Keratinocyte (primary cell): ENCODE results near the gene AGPAT2. TPM values are rescaled to one million over a fixed set of nuclear protein-coding genes. Genes with fewer than 3 reads are reported as not detected.

ENCODE experiments used
- DNase-seq: peaks from one replicate; pipeline ENCODE4 v3.0.0-alpha.2; 2011; ENCODE audit warnings: low read depth, missing footprints, low spot score
- FAIRE-seq: peaks from 2 replicates; lab custom pipeline; 2011; peaks lifted over from hg19 to GRCh38; lab: Jason Lieb, UNC
- H2AFZ ChIP-seq: 2 replicates; pipeline ENCODE4 v1.6.0; 2012; ENCODE audit warnings: low read length, control low read depth, inconsistent platforms; ENCODE audit not compliant: control insufficient read depth
- H3K27ac ChIP-seq: 2 replicates; pipeline ENCODE4 v1.5.1; 2011; ENCODE audit warnings: low read length; ENCODE audit not compliant: control insufficient read depth, insufficient read depth
- H3K27me3 ChIP-seq: 3 replicates; pipeline ENCODE4 v1.6.0; 2011; ENCODE audit warnings: low read length; ENCODE audit not compliant: control insufficient read depth, insufficient read depth; ENCODE audit errors: extremely low read depth
- H3K36me3 ChIP-seq, 2 experiments: 2 replicates in 1 of 2; 3 replicates in 1 of 2; pipeline ENCODE4 v1.5.1; 2011; ENCODE audit warnings: low read length in 2 of 2, mild to moderate bottlenecking in 1 of 2; ENCODE audit not compliant: control insufficient read depth in 2 of 2, insufficient read depth in 2 of 2; ENCODE audit errors: extremely low read depth in 1 of 2
- H3K4me1 ChIP-seq: 3 replicates; pipeline ENCODE4 v1.5.1; 2011; ENCODE audit warnings: low read length; ENCODE audit not compliant: control insufficient read depth, insufficient read depth; ENCODE audit errors: extremely low read depth
- H3K4me2 ChIP-seq: 3 replicates; pipeline ENCODE4 v1.6.0; 2011; ENCODE audit warnings: low read depth, low read length; ENCODE audit not compliant: control insufficient read depth, insufficient read depth; ENCODE audit errors: extremely low read depth
- H3K4me3 ChIP-seq, 3 experiments: fragments of 200-600 bp in 1 of 3; sonication (generic) in 1 of 3; 2 replicates in 2 of 3; 3 replicates in 1 of 3; pipeline ENCODE4 v1.5.1; 2011 to 2016; ENCODE audit warnings: low read length in 3 of 3, mild to moderate bottlenecking in 3 of 3, control low read depth in 2 of 3, inconsistent platforms in 1 of 3, low read depth in 1 of 3, mixed read lengths in 1 of 3, mixed run types in 1 of 3, moderate library complexity in 1 of 3; ENCODE audit not compliant: control insufficient read depth in 2 of 3, insufficient read depth in 2 of 3; ENCODE audit errors: extremely low read depth in 1 of 3
- H3K79me2 ChIP-seq: 2 replicates; pipeline ENCODE4 v1.6.0; 2012; ENCODE audit warnings: low read length; ENCODE audit not compliant: control insufficient read depth, insufficient read depth
- H3K9ac ChIP-seq: 3 replicates; pipeline ENCODE4 v1.6.0; 2011; ENCODE audit warnings: low read length; ENCODE audit not compliant: control insufficient read depth, insufficient read depth; ENCODE audit errors: extremely low read depth
- H3K9me1 ChIP-seq: 3 replicates; pipeline ENCODE4 v1.6.0; 2011; ENCODE audit warnings: low read length; ENCODE audit not compliant: control insufficient read depth, insufficient read depth; ENCODE audit errors: extremely low read depth
- H3K9me3 ChIP-seq: 2 replicates; pipeline ENCODE4 v1.5.1; 2012; ENCODE audit warnings: low read depth, low read length; ENCODE audit not compliant: control insufficient read depth
- H4K20me1 ChIP-seq: 3 replicates; pipeline ENCODE4 v1.6.0; 2011; ENCODE audit warnings: low read length; ENCODE audit not compliant: control insufficient read depth, insufficient read depth; ENCODE audit errors: extremely low read depth
- EZH2 ChIP-seq: IDR thresholded peaks from one replicate; pipeline ENCODE4 v1.6.1; 2012; ENCODE audit warnings: inconsistent platforms, mild to moderate bottlenecking, low read length, moderate library complexity
- dilution Hi-C: fragments of 300-500 bp; cut with MboI; formaldehyde crosslinking; loops from one replicate; pipeline ENCODE4 v1.7.0; 2020; ENCODE audit warnings: low sequenced_read_pairs; ENCODE audit not compliant: extremely low pct_ligation_motif_present
- polyA plus RNA-seq, 5 experiments: library from polyadenylated mRNA; depleted of rRNA in 3 of 5; stranded (reverse) in 3 of 5; stranded (forward) in 1 of 5; unstranded in 1 of 5; fragments of >200 nt; gene quantifications; 1 replicate in 1 of 5; 2 replicates in 3 of 5; 3 replicates in 1 of 5; pipeline versions ENCODE4 v1.2.1 to v1.2.3, GENCODE V29; 2011 to 2012; ENCODE audit warnings: missing spikeins in 2 of 5, low read depth in 1 of 5, low replicate concordance in 1 of 5
- TF ChIP-seq, protein P1 (sequence below), 3 experiments: IDR thresholded peaks in 1 of 3; conservative IDR thresholded peaks in 1 of 3; optimal IDR thresholded peaks in 1 of 3; 2 replicates in 2 of 3; 3 replicates in 1 of 3; pipeline versions ENCODE3 to v1.5.1; 2011; ENCODE audit warnings: low read length in 3 of 3, mild to moderate bottlenecking in 3 of 3, moderate library complexity in 2 of 3, control low read depth in 1 of 3, inconsistent platforms in 1 of 3; ENCODE audit not compliant: insufficient read depth in 2 of 3; ENCODE audit errors: extremely low read depth in 1 of 3

Gene AGPAT2
- polyA plus RNA-seq, 1 donor (not counting 4 experiments of a cell fraction or from before 2014, with no cell fraction given), result 26.5 TPM

DNA sequence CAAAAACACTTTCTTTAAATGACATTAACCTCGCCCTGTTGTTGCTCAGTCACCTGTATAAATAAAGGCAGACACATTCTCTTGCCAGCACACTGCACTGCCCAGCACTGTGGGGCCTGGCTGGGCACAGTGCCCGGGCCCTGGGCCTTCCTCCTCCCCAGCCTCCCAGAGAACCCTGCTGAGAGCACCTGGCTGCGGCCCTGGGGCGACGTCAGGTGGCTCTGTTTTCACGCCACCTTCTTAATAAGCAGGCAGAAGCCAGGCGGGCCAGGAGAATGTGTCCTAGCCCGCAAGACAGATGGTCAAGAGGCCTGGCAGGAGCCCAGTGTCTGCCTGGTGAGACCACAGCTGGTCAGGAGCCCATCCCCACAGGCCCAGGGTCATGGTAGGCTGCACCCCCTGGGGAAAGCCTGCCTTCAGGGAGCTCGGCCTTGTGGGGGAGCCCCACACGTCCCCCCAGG lies 8.2 kb upstream of the AGPAT2 start:
- Histone ChIP-seq H3K4me2 (no peak overlapping the region), H3K27ac (no peak overlapping the region), H3K9ac (no peak overlapping the region), H3K4me3 (no peak overlapping the region), H4K20me1 (peaks cover 5% of the 10 kb centered on the region), H3K4me1 (peaks cover 17% of the 10 kb centered on the region), H2AFZ (no peak overlapping the region), H3K79me2 (no peaks in the 10 kb centered on the region), H3K9me3 (no peaks in the 10 kb centered on the region), H3K9me1 (no peaks in the 10 kb centered on the region), H3K27me3 (peaks cover 14% of the 10 kb centered on the region), H3K36me3 (no peaks in the 10 kb centered on the region)
- FAIRE-seq, result no peak
- DNase-seq, result no peak
- TF ChIP-seq, protein P1, sequence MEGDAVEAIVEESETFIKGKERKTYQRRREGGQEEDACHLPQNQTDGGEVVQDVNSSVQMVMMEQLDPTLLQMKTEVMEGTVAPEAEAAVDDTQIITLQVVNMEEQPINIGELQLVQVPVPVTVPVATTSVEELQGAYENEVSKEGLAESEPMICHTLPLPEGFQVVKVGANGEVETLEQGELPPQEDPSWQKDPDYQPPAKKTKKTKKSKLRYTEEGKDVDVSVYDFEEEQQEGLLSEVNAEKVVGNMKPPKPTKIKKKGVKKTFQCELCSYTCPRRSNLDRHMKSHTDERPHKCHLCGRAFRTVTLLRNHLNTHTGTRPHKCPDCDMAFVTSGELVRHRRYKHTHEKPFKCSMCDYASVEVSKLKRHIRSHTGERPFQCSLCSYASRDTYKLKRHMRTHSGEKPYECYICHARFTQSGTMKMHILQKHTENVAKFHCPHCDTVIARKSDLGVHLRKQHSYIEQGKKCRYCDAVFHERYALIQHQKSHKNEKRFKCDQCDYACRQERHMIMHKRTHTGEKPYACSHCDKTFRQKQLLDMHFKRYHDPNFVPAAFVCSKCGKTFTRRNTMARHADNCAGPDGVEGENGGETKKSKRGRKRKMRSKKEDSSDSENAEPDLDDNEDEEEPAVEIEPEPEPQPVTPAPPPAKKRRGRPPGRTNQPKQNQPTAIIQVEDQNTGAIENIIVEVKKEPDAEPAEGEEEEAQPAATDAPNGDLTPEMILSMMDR (optimal IDR thresholded peaks at IDR 0.05 in 1 of 3, IDR thresholded peaks at IDR 0.05 in 1 of 3, conservative IDR thresholded peaks at IDR 0.05 in 1 of 3; ENCODE audit: extremely low read depth in 1 of 3, insufficient read depth in 2 of 3, low read length in 3 of 3), result no peak
- no peak for TF ChIP-seq EZH2
- dilution Hi-C loops, result no loop called here

GRCh38 chr9:136694872-136695247 lies 7.6 kb upstream of the AGPAT2 start:
- Histone ChIP-seq H3K9me1 (no peaks in the 10 kb centered on the region), H4K20me1 (peaks cover 5% of the 10 kb centered on the region), H3K27ac (no peak overlapping the region), H3K9me3 (no peaks in the 10 kb centered on the region), H3K79me2 (no peaks in the 10 kb centered on the region), H2AFZ (no peak overlapping the region), H3K4me1 (peaks cover 17% of the 10 kb centered on the region), H3K36me3 (no peaks in the 10 kb centered on the region), H3K27me3 (peaks cover 14% of the 10 kb centered on the region), H3K4me2 (no peak overlapping the region), H3K9ac (no peak overlapping the region), H3K4me3 (no peak overlapping the region)
- DNase-seq (no peak), FAIRE-seq (no peak)
- TF ChIP-seq EZH2, result no peak
- TF ChIP-seq, protein P1 (optimal IDR thresholded peaks at IDR 0.05 in 1 of 3, IDR thresholded peaks at IDR 0.05 in 1 of 3, conservative IDR thresholded peaks at IDR 0.05 in 1 of 3; ENCODE audit: extremely low read depth in 1 of 3, insufficient read depth in 2 of 3, low read length in 3 of 3), result no peak
- dilution Hi-C loops, result no loop called here
